Measurements from ENCODE around the gene TEX19. TPM values are rescaled to one million over a fixed set of nuclear protein-coding genes. Genes with fewer than 3 reads are reported as not detected.

TEX19 gene
- total and polyA plus RNA-seq, 2 of the 4 experiments (the other 2 are of a cell fraction), result under 0.01 to 0.03 TPM

- no peak for ATAC-seq (ENCODE audit: low read depth)
- Histone ChIP-seq H2BK5ac (ENCODE audit: low read depth, low read length, poor library complexity, severe bottlenecking) (no peak overlapping the region), H2AK9ac (replicated peaks; ENCODE audit: low read depth, low read length, poor library complexity) (no peak overlapping the region), H4K91ac (ENCODE audit: insufficient read depth, low read depth, low read length) (no peak overlapping the region), H3K4me1 (ENCODE audit: control insufficient read depth, insufficient read depth, low read length) (peaks cover 2% of the 10 kb centered on the region), H4K8ac (ENCODE audit: low read depth in 2 of 2, low read length in 2 of 2) (no peak overlapping the region), H2AK5ac (ENCODE audit: low read depth, low read length) (no peak overlapping the region), H3K18ac (ENCODE audit: low read depth, low read length) (no peak overlapping the region), H2BK20ac (ENCODE audit: low read depth, low read length) (no peak overlapping the region), H2BK120ac (ENCODE audit: low read depth, low read length) (no peak overlapping the region), H4K20me1 (ENCODE audit: insufficient read depth, low read length) (no peaks in the 10 kb centered on the region), H4K5ac (ENCODE audit: low read depth, low read length) (no peak overlapping the region), H3K56ac (ENCODE audit: extremely low read depth, insufficient read depth, low read length) (no peak overlapping the region), H3K36me3 (ENCODE audit: control insufficient read depth, insufficient read depth, low read length) (peaks cover 8% of the 10 kb centered on the region; the same call in 1 of the 2 replicates), H3K27ac (ENCODE audit: insufficient read depth, low read length) (no peak overlapping the region), H2BK15ac (ENCODE audit: low read depth, low read length) (no peak overlapping the region), H3K4ac (ENCODE audit: low read depth, low read length) (no peak overlapping the region), H3K23ac (ENCODE audit: low read depth, low read length) (no peak overlapping the region), H3K9me3 (ENCODE audit: control insufficient read depth, insufficient read depth, low read length) (no peaks in the 10 kb centered on the region), H3K9ac (ENCODE audit: low read depth, low read length) (no peak overlapping the region), H3K14ac (replicated peaks; ENCODE audit: low read depth, low read length) (no peak overlapping the region), H3K9me1 (ENCODE audit: insufficient read depth, low read length) (no peaks in the 10 kb centered on the region), H3K27me3 (ENCODE audit: control insufficient read depth, insufficient read depth, low read length) (peaks cover 31% of the 10 kb centered on the region), H2AFZ (replicated peaks; ENCODE audit: low read length, poor library complexity) (no peak overlapping the region), H3K4me3 (ENCODE audit: insufficient read depth, low read depth, low read length) (no peak overlapping the region), H3K79me1 (ENCODE audit: low read depth in 1 of 2, low read length in 2 of 2) (no peaks in the 10 kb centered on the region), H3K4me2 (ENCODE audit: low read depth, low read length) (no peak overlapping the region)
- CTCF ChIA-PET, result no interaction called here
- TF ChIP-seq NFE2L2 (IDR thresholded peaks at IDR 0.05; ENCODE audit: low read depth, low read length) (no peak), MXI1 (IDR thresholded peaks at IDR 0.05; ENCODE audit: borderline replicate concordance, low read depth, low read length) (no peak), CEBPB (IDR thresholded peaks at IDR 0.05; ENCODE audit: low read depth, low read length) (no peak), SMC3 (IDR thresholded peaks at IDR 0.05; ENCODE audit: low read depth, low read length) (no peak), RAD21 (IDR thresholded peaks at IDR 0.05; ENCODE audit: low read length) (no peak), BHLHE40 (IDR thresholded peaks at IDR 0.05; ENCODE audit: low read depth, low read length) (no peak)
- TF ChIP-seq, protein P1, sequence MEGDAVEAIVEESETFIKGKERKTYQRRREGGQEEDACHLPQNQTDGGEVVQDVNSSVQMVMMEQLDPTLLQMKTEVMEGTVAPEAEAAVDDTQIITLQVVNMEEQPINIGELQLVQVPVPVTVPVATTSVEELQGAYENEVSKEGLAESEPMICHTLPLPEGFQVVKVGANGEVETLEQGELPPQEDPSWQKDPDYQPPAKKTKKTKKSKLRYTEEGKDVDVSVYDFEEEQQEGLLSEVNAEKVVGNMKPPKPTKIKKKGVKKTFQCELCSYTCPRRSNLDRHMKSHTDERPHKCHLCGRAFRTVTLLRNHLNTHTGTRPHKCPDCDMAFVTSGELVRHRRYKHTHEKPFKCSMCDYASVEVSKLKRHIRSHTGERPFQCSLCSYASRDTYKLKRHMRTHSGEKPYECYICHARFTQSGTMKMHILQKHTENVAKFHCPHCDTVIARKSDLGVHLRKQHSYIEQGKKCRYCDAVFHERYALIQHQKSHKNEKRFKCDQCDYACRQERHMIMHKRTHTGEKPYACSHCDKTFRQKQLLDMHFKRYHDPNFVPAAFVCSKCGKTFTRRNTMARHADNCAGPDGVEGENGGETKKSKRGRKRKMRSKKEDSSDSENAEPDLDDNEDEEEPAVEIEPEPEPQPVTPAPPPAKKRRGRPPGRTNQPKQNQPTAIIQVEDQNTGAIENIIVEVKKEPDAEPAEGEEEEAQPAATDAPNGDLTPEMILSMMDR (conservative IDR thresholded peaks at IDR 0.05; ENCODE audit: low read depth, low read length), result no peak
- TF ChIP-seq, protein P2, sequence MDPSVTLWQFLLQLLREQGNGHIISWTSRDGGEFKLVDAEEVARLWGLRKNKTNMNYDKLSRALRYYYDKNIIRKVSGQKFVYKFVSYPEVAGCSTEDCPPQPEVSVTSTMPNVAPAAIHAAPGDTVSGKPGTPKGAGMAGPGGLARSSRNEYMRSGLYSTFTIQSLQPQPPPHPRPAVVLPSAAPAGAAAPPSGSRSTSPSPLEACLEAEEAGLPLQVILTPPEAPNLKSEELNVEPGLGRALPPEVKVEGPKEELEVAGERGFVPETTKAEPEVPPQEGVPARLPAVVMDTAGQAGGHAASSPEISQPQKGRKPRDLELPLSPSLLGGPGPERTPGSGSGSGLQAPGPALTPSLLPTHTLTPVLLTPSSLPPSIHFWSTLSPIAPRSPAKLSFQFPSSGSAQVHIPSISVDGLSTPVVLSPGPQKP (IDR thresholded peaks at IDR 0.05; ENCODE audit: borderline replicate concordance, low read depth, low read length), result no peak
- intact Hi-C loops (cut with micrococcal nuclease) (no loop called here), dilution Hi-C loops (cut with HindIII; ENCODE audit: low sequenced_read_pairs, unreplicated experiment) (no loop called here), in situ Hi-C loops (cut with MboI; ENCODE audit: low sequenced_read_pairs) (no loop called here)
- no TSS peak for BruUV-seq (replicated peaks)
- no peak for DNase-seq
- POLR2A ChIA-PET (ENCODE audit: unreplicated experiment), result no interaction called here
- 69% methylated on average over 6 of the region's 34 CpGs; no CpG with 5 or more reads in 1 of the 2 experiments for WGBS, 2 experiments (ENCODE audit: extremely low coverage in 2 of 2, insufficient read length in 1 of 2)
Measured at GRCh38 chr17:82388223-82388921, 29.3 kb downstream of the TEX19 start.

All from IMR-90 (cell line).